ENCODE measurements around the gene SUV39H1.
"Not testable (repeated sequence)": the region's sequence is repeated elsewhere in the genome, so short reads cannot be mapped to it uniquely, and the experiment has no call there.

Gene SUV39H1, protein sequence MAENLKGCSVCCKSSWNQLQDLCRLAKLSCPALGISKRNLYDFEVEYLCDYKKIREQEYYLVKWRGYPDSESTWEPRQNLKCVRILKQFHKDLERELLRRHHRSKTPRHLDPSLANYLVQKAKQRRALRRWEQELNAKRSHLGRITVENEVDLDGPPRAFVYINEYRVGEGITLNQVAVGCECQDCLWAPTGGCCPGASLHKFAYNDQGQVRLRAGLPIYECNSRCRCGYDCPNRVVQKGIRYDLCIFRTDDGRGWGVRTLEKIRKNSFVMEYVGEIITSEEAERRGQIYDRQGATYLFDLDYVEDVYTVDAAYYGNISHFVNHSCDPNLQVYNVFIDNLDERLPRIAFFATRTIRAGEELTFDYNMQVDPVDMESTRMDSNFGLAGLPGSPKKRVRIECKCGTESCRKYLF

DNA sequence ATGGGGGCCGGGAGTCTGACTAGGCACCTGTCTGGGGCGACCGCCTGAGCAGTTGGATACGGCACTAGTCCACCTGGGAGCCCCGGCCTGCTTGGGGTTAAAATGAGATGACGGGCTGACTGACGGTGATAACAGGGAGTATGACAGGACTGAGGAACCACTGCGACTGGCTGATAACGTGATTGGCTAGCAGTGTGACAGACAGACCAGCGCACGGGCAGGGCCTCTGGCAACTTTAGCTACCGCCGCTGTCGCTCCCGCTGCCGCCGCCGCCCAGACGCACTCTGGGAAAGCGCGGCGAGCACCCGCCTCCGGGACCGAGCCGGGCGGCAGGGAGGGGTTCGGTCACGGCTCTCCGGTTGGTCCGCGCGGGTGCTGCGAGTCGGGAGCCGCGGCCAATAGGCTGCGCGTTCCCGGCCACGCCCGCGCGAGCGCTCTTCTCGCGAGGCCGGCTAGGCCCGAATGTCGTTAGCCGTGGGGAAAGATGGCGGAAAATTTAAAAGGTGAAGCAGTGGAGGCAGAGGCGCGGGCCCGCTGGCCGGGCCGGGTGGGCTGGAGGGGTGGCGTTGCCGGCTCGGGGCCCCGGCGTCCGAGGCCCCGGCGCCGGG lies at the start of gene SUV39H1:
TSS of gene SUV39H1 (plus strand) at position 434 of the 608 bp plus-strand sequence. CDS start at position 485, 51 bp downstream.
- Mint-ChIP-seq H3K4me1 (ENCODE audit: low read depth) (peaks cover 30% of the 10 kb centered on the region), H3K36me3 (ENCODE audit: low read depth) (peaks cover 32% of the 10 kb centered on the region), H3K27me3 (peaks cover 9% of the 10 kb centered on the region), H3K4me3 (peak within 1 kb of the TSS; percentile 90), H3K27ac (peak within 1 kb of the TSS; percentile 93), H3K9me3 (no peaks in the 10 kb centered on the region)
- DNase-seq: peak; percentile 86

DNA sequence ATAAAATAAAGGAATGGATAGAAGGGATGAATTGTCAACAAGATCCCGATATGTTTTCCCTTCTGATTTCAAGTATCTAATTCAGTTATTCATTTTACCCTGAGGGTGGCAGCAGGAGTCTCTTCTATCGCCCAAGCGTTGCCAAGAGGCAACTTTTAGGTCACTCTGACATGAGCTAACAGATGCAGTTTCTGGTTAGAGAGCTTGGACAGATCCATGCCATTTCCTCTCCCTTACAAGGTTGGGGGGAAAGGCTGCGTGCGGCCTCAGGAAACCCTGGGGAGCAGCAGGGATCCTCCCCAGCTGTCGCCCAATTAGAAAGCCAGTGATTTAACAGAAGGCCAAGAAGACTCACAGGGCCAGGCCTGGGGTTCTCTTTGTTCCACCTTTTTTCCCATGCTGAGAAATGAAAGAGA lies 48.2 kb upstream of the SUV39H1 start:
- no peak for DNase-seq
- H3K9me3 Mint-ChIP-seq: no peaks in the 10 kb centered on the region

DNA sequence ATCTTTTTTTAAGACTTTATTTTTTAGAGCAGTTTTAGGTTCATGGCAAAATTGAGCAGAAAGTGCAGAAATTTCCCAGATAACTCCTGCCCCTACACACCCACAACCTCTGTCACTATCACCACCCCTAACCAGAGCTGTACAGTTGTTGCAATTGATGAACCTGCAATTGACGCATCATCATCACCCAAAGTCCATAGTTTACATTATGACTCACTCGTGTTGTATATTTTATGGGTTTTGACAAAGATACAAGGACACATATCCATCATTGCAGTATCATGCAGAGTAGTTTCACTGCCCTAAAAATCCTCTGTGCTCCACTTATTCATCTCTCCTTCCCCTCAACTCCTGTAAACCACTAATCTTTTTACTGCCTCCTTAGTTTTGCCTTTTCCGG lies 47.4 kb upstream of the SUV39H1 start:
- Mint-ChIP-seq H3K9me3 (no peaks in the 10 kb centered on the region), H3K36me3 (ENCODE audit: low read depth) (no peaks in the 10 kb centered on the region), H3K27ac (no peak overlapping the region), H3K4me1 (ENCODE audit: low read depth) (peaks cover 4% of the 10 kb centered on the region), H3K4me3 (no peak overlapping the region), H3K27me3 (peaks cover 22% of the 10 kb centered on the region)
- no peak for DNase-seq

More for the DNA sequence above, 48.2 kb upstream of the SUV39H1 start:
- peaks cover 18% of the 10 kb centered on the region for H3K27me3 Mint-ChIP-seq
- no peak overlapping the region for H3K4me3 Mint-ChIP-seq
- H3K4me1 Mint-ChIP-seq (ENCODE audit: low read depth): peaks cover 4% of the 10 kb centered on the region
- no peaks in the 10 kb centered on the region for H3K36me3 Mint-ChIP-seq (ENCODE audit: low read depth)
- H3K27ac Mint-ChIP-seq: peak overlapping the region; percentile 64

DNA sequence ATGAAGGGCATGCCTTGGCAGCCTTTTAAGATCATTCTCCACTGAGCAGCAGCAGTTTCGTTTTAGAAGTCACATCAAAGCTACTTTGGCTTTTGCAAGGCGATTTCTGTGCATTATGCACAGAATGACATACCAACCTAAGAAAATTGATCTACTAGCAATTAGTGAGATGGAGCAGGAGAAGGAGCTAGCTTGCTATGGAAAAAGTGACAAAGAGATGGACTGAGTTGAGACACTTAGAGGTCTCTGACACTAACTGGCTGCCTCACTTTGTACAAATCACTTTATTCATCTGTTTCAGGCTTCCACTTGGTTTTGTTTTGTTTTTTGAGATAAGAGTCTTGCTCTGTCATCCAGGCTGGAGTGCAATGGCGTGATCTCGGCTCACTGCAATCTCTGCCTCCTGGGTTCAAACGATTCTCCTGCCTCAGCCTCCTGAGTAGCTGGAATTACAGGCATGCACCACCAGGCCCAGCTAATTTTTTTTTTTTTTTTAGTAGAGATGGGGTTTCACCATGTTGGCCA lies 44.4 kb upstream of the SUV39H1 start:
- Mint-ChIP-seq H3K27ac (peak overlapping the region; percentile 57), H3K27me3 (peaks cover 33% of the 10 kb centered on the region)
- not testable (repeated sequence) for H3K4me3 Mint-ChIP-seq; DNase-seq; H3K9me3 Mint-ChIP-seq; H3K36me3 Mint-ChIP-seq (ENCODE audit: low read depth); H3K4me1 Mint-ChIP-seq (ENCODE audit: low read depth)

DNA sequence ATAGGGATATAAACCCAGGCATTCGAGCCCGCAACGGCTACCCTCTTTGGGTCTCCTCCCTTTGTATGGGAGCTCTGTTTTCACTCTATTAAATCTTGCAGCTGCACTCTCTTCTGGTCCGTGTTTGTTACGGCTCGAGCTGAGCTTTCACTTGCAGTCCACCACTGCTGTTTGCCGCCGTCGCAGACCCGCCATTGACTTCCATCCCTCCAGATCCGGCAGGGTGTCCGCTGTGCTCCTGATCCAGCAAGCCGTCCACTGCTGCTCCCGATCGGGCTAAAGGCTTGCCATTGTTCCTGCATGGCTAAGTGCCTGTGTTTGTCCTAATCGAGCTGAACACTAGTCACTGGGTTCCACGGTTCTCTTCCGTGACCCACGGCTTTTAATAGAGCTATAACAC lies 41.8 kb upstream of the SUV39H1 start:
- H3K27ac Mint-ChIP-seq; DNase-seq; H3K4me3 Mint-ChIP-seq; H3K9me3 Mint-ChIP-seq; H3K4me1 Mint-ChIP-seq (ENCODE audit: low read depth); H3K36me3 Mint-ChIP-seq (ENCODE audit: low read depth): not testable (repeated sequence)
- peaks cover 33% of the 10 kb centered on the region for H3K27me3 Mint-ChIP-seq

DNA sequence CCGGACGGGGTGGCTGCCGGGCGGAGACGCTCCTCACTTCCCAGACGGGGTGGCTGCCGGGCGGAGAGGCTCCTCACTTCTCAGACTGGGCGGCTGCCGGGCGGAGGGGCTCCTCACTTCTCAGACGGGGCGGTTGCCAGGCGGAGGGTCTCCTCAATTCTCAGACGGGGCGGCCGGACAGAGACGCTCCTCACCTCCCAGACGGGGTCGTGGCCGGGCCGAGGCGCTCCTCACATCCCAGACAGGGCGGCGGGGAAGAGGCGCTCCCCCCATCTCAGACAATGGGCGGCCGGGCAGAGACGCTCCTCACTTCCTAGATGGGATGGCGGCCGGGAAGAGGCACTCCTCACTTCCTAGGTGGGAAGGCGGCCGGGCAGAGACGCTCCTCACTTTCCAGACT lies 36.8 kb upstream of the SUV39H1 start:
- not testable (repeated sequence) for DNase-seq; H3K27ac Mint-ChIP-seq; H3K4me3 Mint-ChIP-seq; H3K36me3 Mint-ChIP-seq (ENCODE audit: low read depth); H3K9me3 Mint-ChIP-seq
- peaks cover 12% of the 10 kb centered on the region for H3K4me1 Mint-ChIP-seq (ENCODE audit: low read depth)
- H3K27me3 Mint-ChIP-seq: peaks cover 11% of the 10 kb centered on the region

DNA sequence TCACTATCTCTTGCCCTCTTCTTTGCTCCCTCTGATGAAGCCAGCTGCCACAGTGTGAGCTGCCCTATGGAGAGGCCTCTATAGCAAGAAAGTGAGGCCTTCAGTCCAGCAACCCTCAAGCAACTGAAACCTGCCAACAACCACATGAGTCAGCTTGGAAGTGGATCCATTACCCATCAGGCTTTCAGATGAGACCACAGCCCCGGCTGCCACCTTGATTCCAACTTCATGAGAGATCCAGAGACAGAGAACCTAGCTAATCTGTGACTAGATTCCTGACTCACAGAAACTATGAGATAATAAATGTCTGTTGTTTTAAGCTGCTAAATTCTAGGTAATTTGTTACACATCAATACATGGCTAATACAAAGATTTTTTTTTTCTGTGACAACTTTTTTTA lies 33.3 kb upstream of the SUV39H1 start:
- peaks cover 12% of the 10 kb centered on the region for H3K4me1 Mint-ChIP-seq (ENCODE audit: low read depth)
- DNase-seq: no peak
- no peak overlapping the region for H3K27ac Mint-ChIP-seq
- no peaks in the 10 kb centered on the region for H3K36me3 Mint-ChIP-seq (ENCODE audit: low read depth)
- H3K4me3 Mint-ChIP-seq: no peak overlapping the region
- no peaks in the 10 kb centered on the region for H3K9me3 Mint-ChIP-seq
- peaks cover 2% of the 10 kb centered on the region for H3K27me3 Mint-ChIP-seq

DNA sequence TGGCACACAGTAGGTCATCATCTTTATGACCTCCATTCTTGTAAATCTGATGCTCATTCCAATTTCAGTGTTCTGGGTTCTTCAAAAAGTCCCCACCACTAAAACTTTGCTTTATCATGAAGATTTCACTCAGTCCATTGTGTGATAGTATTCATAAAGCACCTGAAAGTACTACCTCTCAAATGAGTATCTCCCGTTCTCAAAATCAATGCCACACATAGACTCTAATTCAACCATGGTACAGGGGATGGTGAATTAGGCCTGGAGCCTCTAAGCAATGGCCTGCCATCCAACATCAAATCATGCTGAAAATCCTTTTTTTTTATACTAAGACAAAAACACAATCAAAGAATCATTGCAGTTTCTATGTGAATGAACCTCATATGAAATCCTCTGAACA lies 32.4 kb upstream of the SUV39H1 start:
- H3K4me1 Mint-ChIP-seq (ENCODE audit: low read depth): peaks cover 12% of the 10 kb centered on the region
- H3K27ac Mint-ChIP-seq: no peak overlapping the region
- no peaks in the 10 kb centered on the region for H3K36me3 Mint-ChIP-seq (ENCODE audit: low read depth)
- H3K9me3 Mint-ChIP-seq: no peaks in the 10 kb centered on the region
- no peak overlapping the region for H3K4me3 Mint-ChIP-seq
- DNase-seq: no peak
- peaks cover 7% of the 10 kb centered on the region for H3K27me3 Mint-ChIP-seq

DNA sequence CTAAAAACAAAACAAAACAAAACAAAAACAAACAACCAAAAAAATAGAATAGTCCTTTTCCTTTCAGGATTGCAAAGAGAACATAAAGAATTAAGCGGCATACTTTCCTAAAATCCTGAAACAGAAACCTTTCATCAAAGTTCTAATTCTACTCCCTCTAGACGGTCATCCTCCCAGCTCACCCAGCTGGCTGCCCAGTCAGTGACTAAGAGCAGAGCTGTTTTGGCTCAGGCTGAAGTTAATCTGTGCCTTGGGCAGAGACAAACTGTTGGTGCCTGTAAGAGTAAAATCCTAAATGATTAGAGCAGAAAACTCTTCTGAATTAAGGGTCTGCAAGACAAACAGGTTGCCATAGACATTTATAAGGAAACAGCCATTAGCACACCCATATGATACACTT lies 30.5 kb upstream of the SUV39H1 start:
- no peaks in the 10 kb centered on the region for H3K36me3 Mint-ChIP-seq (ENCODE audit: low read depth)

DNA sequence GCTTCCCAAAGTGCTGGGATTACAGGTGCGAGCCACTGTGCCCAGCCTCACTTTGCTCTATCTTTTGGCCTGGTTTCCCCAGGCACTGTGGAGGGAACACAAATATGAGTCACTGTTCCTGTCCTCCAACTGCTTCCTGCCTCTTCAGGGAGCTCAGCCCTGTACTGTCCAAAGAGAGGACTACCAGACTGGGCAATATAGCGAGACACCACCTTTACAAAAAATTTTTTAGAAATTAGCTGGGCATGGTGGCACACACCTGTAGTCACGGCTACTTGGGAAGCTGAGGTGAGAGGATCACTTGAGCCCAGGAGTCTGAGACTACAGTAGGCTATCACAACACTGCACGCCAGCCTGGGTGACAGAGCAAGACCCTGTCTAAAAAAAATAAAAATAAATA lies 29.9 kb upstream of the SUV39H1 start:
- Mint-ChIP-seq H3K27ac (no peak overlapping the region), H3K4me3 (no peak overlapping the region), H3K27me3 (peaks cover 7% of the 10 kb centered on the region), H3K36me3 (ENCODE audit: low read depth) (no peaks in the 10 kb centered on the region), H3K4me1 (ENCODE audit: low read depth) (peaks cover 5% of the 10 kb centered on the region), H3K9me3 (no peaks in the 10 kb centered on the region)
- no peak for DNase-seq

More for the DNA sequence above, 30.5 kb upstream of the SUV39H1 start:
- no peaks in the 10 kb centered on the region for H3K9me3 Mint-ChIP-seq
- H3K27ac Mint-ChIP-seq: no peak overlapping the region
- H3K4me1 Mint-ChIP-seq (ENCODE audit: low read depth): peaks cover 9% of the 10 kb centered on the region
- no peak overlapping the region for H3K4me3 Mint-ChIP-seq
- no peak for DNase-seq
- peaks cover 7% of the 10 kb centered on the region for H3K27me3 Mint-ChIP-seq

DNA sequence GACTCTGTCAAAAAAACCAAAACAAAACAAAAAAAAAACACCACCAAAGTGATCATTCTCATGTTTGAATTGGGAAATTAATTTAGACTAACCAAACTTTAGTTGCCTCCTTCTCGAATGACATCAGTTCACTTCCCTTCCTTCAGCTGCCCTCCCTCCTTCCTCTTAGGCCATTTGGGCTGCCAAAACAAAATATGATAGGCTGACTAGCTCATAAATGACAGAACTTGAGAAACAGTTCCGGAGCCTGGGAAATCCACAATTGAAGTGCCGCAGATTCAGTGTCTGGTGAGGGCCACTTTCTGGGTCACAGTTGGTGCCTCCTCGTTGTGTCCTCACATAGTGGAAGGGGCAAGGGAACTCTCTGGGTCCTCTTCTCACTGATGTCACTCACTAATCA lies 29.0 kb upstream of the SUV39H1 start:
- H3K4me1 Mint-ChIP-seq (ENCODE audit: low read depth): peaks cover 5% of the 10 kb centered on the region
- H3K9me3 Mint-ChIP-seq: no peaks in the 10 kb centered on the region
- H3K27me3 Mint-ChIP-seq: peaks cover 9% of the 10 kb centered on the region
- H3K27ac Mint-ChIP-seq: no peak overlapping the region
- H3K36me3 Mint-ChIP-seq (ENCODE audit: low read depth): no peaks in the 10 kb centered on the region
- no peak overlapping the region for H3K4me3 Mint-ChIP-seq
- no peak for DNase-seq

DNA sequence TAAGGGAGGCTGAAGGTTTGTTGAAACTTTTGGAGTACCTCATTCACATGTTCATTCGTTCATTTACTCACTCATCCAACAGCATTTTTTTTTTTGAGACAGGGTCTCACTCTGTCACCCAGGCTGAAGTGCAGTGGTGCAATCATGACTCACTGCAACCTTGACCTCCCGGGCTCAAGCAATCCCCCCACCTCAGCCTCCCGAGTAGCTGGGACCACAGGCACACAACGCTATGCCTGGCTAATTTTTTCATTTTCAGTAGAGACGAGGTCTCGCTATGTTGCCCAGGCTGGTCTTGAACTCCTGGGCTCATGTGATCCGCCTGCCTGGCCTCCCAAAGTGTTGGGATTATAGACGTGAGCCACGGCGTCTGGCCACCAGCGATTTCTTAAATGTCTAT lies 28.3 kb upstream of the SUV39H1 start:
- H3K27ac Mint-ChIP-seq; DNase-seq; H3K36me3 Mint-ChIP-seq (ENCODE audit: low read depth); H3K4me1 Mint-ChIP-seq (ENCODE audit: low read depth); H3K4me3 Mint-ChIP-seq; H3K9me3 Mint-ChIP-seq: not testable (repeated sequence)
- H3K27me3 Mint-ChIP-seq: peaks cover 10% of the 10 kb centered on the region

DNA sequence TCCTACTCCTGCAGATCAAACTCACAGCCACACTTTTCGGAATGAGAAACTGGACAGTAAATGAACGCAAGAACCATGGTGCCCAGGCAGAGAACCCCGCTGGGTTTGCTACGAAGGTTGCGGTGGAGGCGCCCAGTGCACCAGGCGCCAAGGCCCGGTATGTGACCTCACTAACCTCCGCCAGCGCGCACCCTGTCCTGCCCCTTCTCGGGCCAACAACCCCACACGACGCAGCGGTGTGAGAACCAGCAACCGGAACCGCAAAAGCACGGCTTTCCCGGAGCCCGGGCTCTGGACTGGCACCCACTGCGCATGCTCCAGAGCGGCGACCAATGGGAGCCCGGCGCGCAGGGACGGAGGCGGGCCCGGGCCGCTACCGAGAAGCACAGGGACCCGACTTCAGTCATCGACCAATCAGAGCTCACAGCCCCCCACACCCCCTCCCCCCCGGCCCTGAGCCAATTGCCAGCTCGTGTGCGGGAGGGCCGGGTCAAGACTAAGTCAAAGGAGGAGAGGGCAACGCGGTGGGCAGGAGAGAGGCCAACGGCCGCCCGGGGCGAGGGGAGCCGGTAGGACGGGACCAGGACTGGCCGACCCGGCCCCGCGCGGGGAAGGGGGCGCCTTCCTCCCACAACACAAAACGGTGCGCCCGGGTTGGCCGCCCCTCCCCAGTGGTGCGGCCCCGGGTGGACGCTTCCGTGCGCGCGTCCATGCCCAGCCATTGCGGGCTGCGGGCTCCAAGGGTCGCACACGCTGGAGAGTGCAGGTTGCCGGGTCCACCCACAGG lies 20.2 kb upstream of the SUV39H1 start:
- H3K4me3 Mint-ChIP-seq: peak overlapping the region; percentile 87
- peaks cover 7% of the 10 kb centered on the region for H3K36me3 Mint-ChIP-seq (ENCODE audit: low read depth)
- peaks cover 32% of the 10 kb centered on the region for H3K4me1 Mint-ChIP-seq (ENCODE audit: low read depth)
- H3K9me3 Mint-ChIP-seq: no peaks in the 10 kb centered on the region
- H3K27ac Mint-ChIP-seq: peak overlapping the region; percentile 94
- DNase-seq: peak; percentile 89
- peaks cover 23% of the 10 kb centered on the region for H3K27me3 Mint-ChIP-seq

DNA sequence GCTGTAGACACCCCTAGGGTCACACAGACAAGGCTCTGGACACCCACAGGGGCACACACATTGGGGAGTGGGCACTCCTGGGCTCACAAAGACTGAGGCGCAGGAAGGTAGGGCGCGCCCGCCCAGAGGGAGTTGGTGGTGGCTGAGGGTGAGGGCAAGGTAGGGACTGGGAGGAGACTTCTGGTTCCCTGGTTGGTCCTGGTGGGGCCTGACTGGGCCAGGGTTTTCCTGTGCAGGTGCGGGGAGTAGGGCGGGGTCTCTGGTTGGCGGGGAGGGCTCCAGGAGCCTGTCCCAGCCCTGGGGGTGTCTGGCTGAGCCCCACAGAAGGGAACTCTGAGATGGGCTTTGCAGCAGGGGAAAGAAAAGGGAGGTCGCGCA lies 19.7 kb upstream of the SUV39H1 start:
- peak overlapping the region; percentile 87 for H3K4me3 Mint-ChIP-seq
- no peak for DNase-seq
- H3K4me1 Mint-ChIP-seq (ENCODE audit: low read depth): peaks cover 32% of the 10 kb centered on the region
- peaks cover 7% of the 10 kb centered on the region for H3K36me3 Mint-ChIP-seq (ENCODE audit: low read depth)
- H3K27me3 Mint-ChIP-seq: peaks cover 23% of the 10 kb centered on the region
- no peaks in the 10 kb centered on the region for H3K9me3 Mint-ChIP-seq
- peak overlapping the region; percentile 94 for H3K27ac Mint-ChIP-seq
